ENCODE measurements around the gene FDPS. TPM values are rescaled to one million over a fixed set of nuclear protein-coding genes. Genes with fewer than 3 reads are reported as not detected.

The FDPS gene
- total and polyA plus RNA-seq, 2 donors (not counting 3 experiments of a cell fraction or from before 2014, with no cell fraction given): 630 to 646 TPM

- POLR2A ChIA-PET: interaction anchor here (1.2 kb wide), 1 partner anchor 11 kb away, joined by 5 read pairs; no protein-coding TSS in a partner anchor
- no peak for TF ChIP-seq POLR2AphosphoS5 (IDR thresholded peaks at IDR 0.05; ENCODE audit: insufficient read depth, low read depth, low read length)
- no peak for TF ChIP-seq EZH2 (IDR thresholded peaks at IDR 0.05; ENCODE audit: borderline replicate concordance, low read depth, low read length, severe bottlenecking)
- TF ChIP-seq FOS (IDR thresholded peaks at IDR 0.05; ENCODE audit: borderline replicate concordance, insufficient read depth, low read length): no peak
- no peak for TF ChIP-seq CTCF (IDR thresholded peaks at IDR 0.05; ENCODE audit: extremely low read depth in 1 of 2, insufficient read depth in 1 of 2, low read depth in 1 of 2, low read length in 2 of 2)
- TF ChIP-seq POLR2A (IDR thresholded peaks at IDR 0.05; ENCODE audit: low read depth, low read length): no peak
- TF ChIP-seq MYC (IDR thresholded peaks at IDR 0.05; ENCODE audit: low read depth, low read length): no peak
- TF ChIP-seq, protein P1, sequence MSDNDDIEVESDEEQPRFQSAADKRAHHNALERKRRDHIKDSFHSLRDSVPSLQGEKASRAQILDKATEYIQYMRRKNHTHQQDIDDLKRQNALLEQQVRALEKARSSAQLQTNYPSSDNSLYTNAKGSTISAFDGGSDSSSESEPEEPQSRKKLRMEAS (IDR thresholded peaks at IDR 0.05; ENCODE audit: insufficient read depth, insufficient read length): no peak
- TF ChIP-seq JUN (IDR thresholded peaks at IDR 0.05; ENCODE audit: borderline replicate concordance, insufficient read depth, insufficient read length, low read depth): no peak
- no peak for TF ChIP-seq GATA2 (IDR thresholded peaks at IDR 0.05; ENCODE audit: insufficient read depth, insufficient read length, low read depth, low read length)
- no TSS peak for BruUV-seq (replicated peaks)
- intact Hi-C loops (cut with micrococcal nuclease): no loop called here
- Histone ChIP-seq H3K36me3 (ENCODE audit: control insufficient read depth in 2 of 2, extremely low read depth in 1 of 2, insufficient read depth in 2 of 2, low read length in 2 of 2) (peaks cover 5 to 16% of the 10 kb centered on the region in 2 experiments), H3K4me1 (ENCODE audit: control insufficient read depth, extremely low read depth, insufficient read depth, low read length) (no peaks in the 10 kb centered on the region), H3K27ac (ENCODE audit: insufficient read depth, low read depth, low read length) (no peak overlapping the region), H4K20me1 (replicated peaks; ENCODE audit: control insufficient read depth, extremely low read depth, insufficient read depth, low read length) (no peaks in the 10 kb centered on the region), H3K4me2 (ENCODE audit: insufficient read depth, low read length) (no peak overlapping the region), H3K4me3 (replicated peaks in 1 of 3; ENCODE audit: insufficient read depth in 1 of 3, low read depth in 1 of 3, low read length in 3 of 3) (no peak overlapping the region), H3K79me2 (ENCODE audit: control insufficient read depth, insufficient read depth, low read length) (no peaks in the 10 kb centered on the region), H3K9me3 (replicated peaks; ENCODE audit: control insufficient read depth, insufficient read depth, low read length) (no peaks in the 10 kb centered on the region), H3K9ac (replicated peaks; ENCODE audit: extremely low read depth, insufficient read depth, low read length) (no peak overlapping the region), H3K27me3 (ENCODE audit: control insufficient read depth in 2 of 2, insufficient read depth in 2 of 2, low read length in 2 of 2) (no peaks in the 10 kb centered on the region), H3K9me1 (replicated peaks; ENCODE audit: control insufficient read depth, extremely low read depth, insufficient read depth, low read length) (no peaks in the 10 kb centered on the region), H2AFZ (ENCODE audit: low read depth, low read length) (no peak overlapping the region)
- FAIRE-seq: no peak
- DNase-seq (ENCODE audit: low read depth, low spot score): no peak
- dilution Hi-C loops (cut with MboI; ENCODE audit: extremely low pct_ligation_motif_present, low sequenced_read_pairs): no loop called here
- CTCF ChIA-PET: interaction anchor here (0.6 to 1.9 kb wide), 4 partner anchors 89 to 245 kb away, joined by 3 to 4 read pairs (median 4); no protein-coding TSS in a partner anchor
These were observed 30.9 kb downstream of the FDPS start for GRCh38 chr1:155339515-155340097.

All from endothelial cell of umbilical vein (primary cell).